K562 treated with DMSO at 1 percent for 12 hours (cell line): ENCODE data around the gene LRRC3. TPM values are rescaled to one million over a fixed set of nuclear protein-coding genes. Genes with fewer than 3 reads are reported as not detected.

Experiments used
- total RNA-seq: library from RNA; unstranded; fragments of 300-600 nt; gene quantifications from 2 replicates; pipeline ENCODE4 v1.2.3, GENCODE V29; 2022; ENCODE audit not compliant: insufficient read depth

LRRC3 gene
- not detected in 2 replicates for total RNA-seq

DNA sequence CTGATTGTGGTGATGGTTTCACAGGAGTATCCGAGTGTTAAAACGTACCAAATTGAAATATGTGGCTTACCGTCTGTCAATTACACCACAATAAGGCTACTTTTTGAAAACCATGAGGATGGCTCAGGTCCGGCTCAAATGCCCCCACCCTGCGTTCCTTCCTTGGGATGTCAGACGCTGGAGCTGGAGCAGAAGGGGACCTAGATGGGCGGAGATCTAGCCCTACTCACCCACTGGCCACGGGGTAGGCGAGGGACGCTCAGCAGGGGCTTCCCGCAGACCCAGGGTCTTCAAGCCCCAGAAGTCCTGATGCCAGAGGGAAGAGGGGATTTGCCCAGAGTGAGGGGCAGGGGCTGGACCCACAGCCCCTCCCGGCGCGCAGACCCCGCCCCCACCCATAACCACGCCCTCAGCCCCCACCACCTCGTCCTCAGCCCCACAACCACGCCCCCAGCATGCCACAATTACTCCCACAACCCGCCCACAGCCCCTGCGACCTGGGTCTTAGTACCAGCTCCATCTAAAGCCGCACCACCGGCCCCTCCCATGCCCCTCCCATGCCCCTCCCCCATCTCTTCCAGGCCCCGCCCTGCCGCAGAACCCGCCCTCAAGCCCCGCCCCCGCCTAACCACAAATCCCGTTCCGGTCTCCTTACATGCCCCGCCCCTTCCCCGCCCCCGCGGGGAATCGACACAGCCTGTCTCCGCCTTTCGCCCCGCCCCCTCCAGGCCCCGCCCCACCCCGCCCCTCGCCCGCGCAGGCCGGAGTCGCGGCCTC lies at the start of gene LRRC3:
Gene LRRC3 (plus strand): TSS at position 764 of the 777 bp plus-strand sequence. CDS start 1,135 bp downstream, outside the sequence.

Other genes with a start within 250 kb of the LRRC3 start
- 2.7 and 7.6 TPM in 2 replicates for gene ICOSLG, start 214.6 kb upstream of the LRRC3 start, total RNA-seq
- gene DNMT3L, start 193.6 kb upstream of the LRRC3 start, total RNA-seq = not detected in 2 replicates
- not detected in 2 replicates for gene AIRE, start 169.6 kb upstream of the LRRC3 start, total RNA-seq
- 110 and 116 TPM in 2 replicates for gene PFKL, start 155.5 kb upstream of the LRRC3 start, total RNA-seq
- 16.6 and 20.3 TPM in 2 replicates for gene CFAP410, start 116.1 kb upstream of the LRRC3 start, total RNA-seq
- 3.7 and 5.5 TPM in 2 replicates for gene TRPM2, start 101.9 kb upstream of the LRRC3 start, total RNA-seq
- gene KRTAP10-1, start 84.7 kb downstream of the LRRC3 start, total RNA-seq = not detected in 2 replicates
- not detected in 2 replicates for gene KRTAP10-2, start 96.0 kb downstream of the LRRC3 start, total RNA-seq
- gene KRTAP10-3, start 103.3 kb downstream of the LRRC3 start, total RNA-seq = not detected in 2 replicates
- gene KRTAP10-4, start 118.2 kb downstream of the LRRC3 start, total RNA-seq = not detected in 2 replicates
- gene KRTAP10-5, start 125.1 kb downstream of the LRRC3 start, total RNA-seq = not detected in 2 replicates
- not detected in 2 replicates for gene KRTAP10-6, start 137.0 kb downstream of the LRRC3 start, total RNA-seq
- gene KRTAP10-7, start 145.1 kb downstream of the LRRC3 start, total RNA-seq = not detected in 2 replicates
- not detected in 2 replicates for gene KRTAP10-8, start 156.6 kb downstream of the LRRC3 start, total RNA-seq
- not detected in 2 replicates for gene KRTAP10-9, start 171.6 kb downstream of the LRRC3 start, total RNA-seq
- gene KRTAP10-10, start 181.8 kb downstream of the LRRC3 start, total RNA-seq = not detected in 2 replicates
- gene KRTAP10-11, start 190.9 kb downstream of the LRRC3 start, total RNA-seq = not detected in 2 replicates
- gene KRTAP12-4, start 199.1 kb downstream of the LRRC3 start, total RNA-seq = not detected in 2 replicates
- not detected in 2 replicates for gene KRTAP12-3, start 202.4 kb downstream of the LRRC3 start, total RNA-seq
- not detected in 2 replicates for gene KRTAP12-2, start 211.4 kb downstream of the LRRC3 start, total RNA-seq
- not detected in 2 replicates for gene KRTAP12-1, start 226.7 kb downstream of the LRRC3 start, total RNA-seq
- not detected in 2 replicates for gene KRTAP10-12, start 241.7 kb downstream of the LRRC3 start, total RNA-seq